Left renal cortex interstitium (tissue), 4 donors: Measurements from ENCODE around the gene ANKRD66. TPM values are rescaled to one million over a fixed set of nuclear protein-coding genes. Genes with fewer than 3 reads are reported as not detected.
A peak's percentile ranks its signal among the peaks of the same experiment; 100 is the strongest.
"Not testable (repeated sequence)": the region's sequence is repeated elsewhere in the genome, so short reads cannot be mapped to it uniquely, and the experiment has no call there.

ENCODE experiments used
- DNase-seq, 4 donors: peaks; one replicate each; pipeline ENCODE4 v3.0.0-alpha.2; 2013; ENCODE audit warnings: low read depth in 4 of 4, low spot score in 2 of 4, missing footprints in 1 of 4
- polyA plus RNA-seq, 4 donors: library from polyadenylated mRNA; unstranded; fragments of 120-200 nt; gene quantifications; one replicate each; pipeline ENCODE4 v1.2.1, GENCODE V29; 2013; ENCODE audit not compliant: insufficient read length in 4 of 4

ANKRD66 gene
- polyA plus RNA-seq, 4 donors = 0.06 TPM; not detected in 3

GRCh38 chr6:46749731-46750130, 3.0 kb downstream of the ANKRD66 start:
- no peak for DNase-seq

GRCh38 chr6:46751658-46752057, 4.9 kb downstream of the ANKRD66 start:
- DNase-seq = no peak

- no peak for DNase-seq
Observed at GRCh38 chr6:46755865-46756264, 9.1 kb downstream of the ANKRD66 start.

DNA sequence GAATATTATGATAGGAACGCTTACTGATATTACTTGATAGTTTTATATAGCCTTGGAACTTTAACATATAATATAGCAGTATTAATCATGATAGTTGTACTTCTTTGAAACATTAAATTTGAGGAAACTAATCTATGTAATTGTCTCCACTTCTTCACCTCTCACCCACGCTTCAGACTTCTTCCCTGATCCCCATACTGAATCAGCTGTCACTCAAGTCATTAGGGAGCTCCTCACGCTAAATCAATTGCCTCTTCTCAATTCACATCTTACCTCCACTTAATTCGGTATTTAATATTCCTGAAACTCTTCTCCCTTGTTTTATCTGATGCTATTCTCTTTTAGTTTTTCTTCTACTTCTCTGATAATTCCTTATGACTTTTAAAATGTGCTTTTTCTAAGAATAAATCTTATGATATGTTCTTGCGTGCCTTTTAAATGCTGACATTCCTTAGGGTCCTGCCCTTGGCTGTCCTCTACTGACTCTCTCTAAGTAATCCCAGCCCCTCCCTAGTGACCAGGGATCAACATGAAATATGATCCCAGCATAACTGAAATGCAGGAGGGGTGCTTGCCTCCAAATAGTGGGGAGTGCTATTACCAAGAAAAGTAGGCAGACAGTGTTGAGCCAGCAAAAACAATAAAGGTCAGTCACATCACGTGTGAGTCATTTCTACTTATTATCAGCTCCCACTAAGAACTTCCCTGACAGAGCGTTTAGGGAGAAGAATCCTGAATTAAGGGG, 9.9 kb downstream of the ANKRD66 start:
- no peak for DNase-seq

DNA sequence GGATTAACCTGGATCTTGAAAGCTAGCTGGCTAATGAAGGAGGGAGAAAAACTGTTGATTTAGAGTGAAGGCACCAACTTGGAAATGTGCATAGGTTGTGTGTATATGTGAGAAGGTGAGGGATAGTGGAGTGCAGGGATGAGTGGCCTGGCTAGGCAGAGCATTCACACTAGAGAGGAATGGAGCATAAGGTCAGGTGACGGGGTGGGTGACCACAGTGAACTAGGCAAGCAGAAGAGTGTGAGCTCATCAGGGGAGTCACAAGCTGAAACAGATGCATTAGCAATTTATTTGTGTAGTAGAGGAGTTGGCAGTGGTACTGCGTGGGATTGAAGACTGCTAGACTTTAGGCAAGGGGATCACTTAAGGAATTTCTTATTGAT, 10.5 kb downstream of the ANKRD66 start:
- DNase-seq = no peak

GRCh38 chr6:46758960-46759753, 12.4 kb downstream of the ANKRD66 start:
- no peak for DNase-seq

DNA sequence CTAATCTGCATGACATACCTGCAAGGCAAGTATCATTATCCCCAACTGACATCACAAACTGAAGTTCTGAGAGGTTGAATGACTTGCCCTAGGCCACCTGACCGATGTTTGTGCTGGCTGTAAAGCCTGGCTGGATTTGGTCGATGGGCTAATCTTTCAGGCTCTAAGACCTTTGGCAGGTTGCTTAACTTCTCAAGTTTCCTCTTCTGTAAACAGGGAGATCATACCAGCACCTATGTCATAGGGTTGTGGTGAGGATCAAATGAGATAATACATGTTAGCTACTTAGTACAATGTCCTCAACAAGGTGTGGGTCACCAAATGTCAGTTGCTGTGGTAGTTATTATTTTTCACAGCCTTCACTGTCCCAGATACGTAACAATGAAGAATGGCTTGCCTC, 14.2 kb downstream of the ANKRD66 start:
- DNase-seq = no peak

GRCh38 chr6:46763466-46763865, 16.7 kb downstream of the ANKRD66 start:
- DNase-seq = no peak

GRCh38 chr6:46764280-46764679, 17.5 kb downstream of the ANKRD66 start:
- DNase-seq = not testable (repeated sequence)

- DNase-seq = no peak
Observed at GRCh38 chr6:46764961-46765360, 18.2 kb downstream of the ANKRD66 start.

DNA sequence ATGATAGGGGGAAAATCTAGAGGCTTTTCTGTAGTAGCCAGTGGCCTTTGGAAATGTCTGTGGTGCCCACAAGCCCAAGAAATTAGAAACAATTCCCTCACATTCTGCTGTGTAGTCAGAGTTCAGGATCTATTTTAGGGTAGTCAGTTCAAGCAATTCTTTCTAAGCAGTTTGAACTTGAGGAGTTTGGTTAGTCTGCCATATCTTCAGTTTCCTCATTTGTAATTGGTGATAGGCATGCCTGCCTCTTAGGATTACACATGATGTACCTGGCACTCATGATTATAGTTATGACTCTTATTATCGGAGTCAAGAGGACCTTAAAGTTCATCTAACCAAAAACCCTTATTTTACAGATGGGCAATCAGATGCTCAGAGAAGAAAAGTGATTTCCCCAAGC, 25.3 kb downstream of the ANKRD66 start:
- no peak for DNase-seq

GRCh38 chr6:46772762-46773161, 26.0 kb downstream of the ANKRD66 start:
- DNase-seq = no peak

GRCh38 chr6:46773201-46773855, 26.6 kb downstream of the ANKRD66 start:
- DNase-seq = no peak

GRCh38 chr6:46774736-46775135, 28.0 kb downstream of the ANKRD66 start:
- DNase-seq = not testable (repeated sequence)

- no peak for DNase-seq
Observed at GRCh38 chr6:46776070-46776712, 29.5 kb downstream of the ANKRD66 start.

- no peak for DNase-seq
Observed at GRCh38 chr6:46777476-46778346, 31.0 kb downstream of the ANKRD66 start.

- DNase-seq = peak; percentile 34 to 69 (median 45)
Observed at GRCh38 chr6:46781478-46782378, 35.0 kb downstream of the ANKRD66 start.

DNA sequence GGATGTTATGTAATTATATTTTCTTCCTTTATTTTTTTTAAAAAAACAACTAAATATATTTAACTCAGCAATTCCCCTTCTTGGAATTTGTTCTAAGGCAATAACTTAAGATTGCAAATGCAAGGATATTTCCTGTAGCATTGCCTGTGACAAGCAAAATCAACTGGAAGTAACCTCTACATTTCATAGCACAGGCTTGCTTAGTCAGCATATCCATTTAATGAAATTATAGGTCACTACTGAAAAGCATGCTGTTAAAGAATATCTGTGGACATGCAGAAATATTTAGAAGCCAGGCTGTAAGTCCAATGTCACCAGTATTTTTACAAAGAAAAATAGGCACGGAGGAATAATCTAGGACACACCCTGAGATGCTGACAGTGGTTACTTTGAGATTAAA, 37.8 kb downstream of the ANKRD66 start:
- no peak for DNase-seq
